Measurements from ENCODE around the gene KCNAB3.
"Not testable (repeated sequence)": the region's sequence is repeated elsewhere in the genome, so short reads cannot be mapped to it uniquely, and the experiment has no call there.

KCNAB3 gene

DNA sequence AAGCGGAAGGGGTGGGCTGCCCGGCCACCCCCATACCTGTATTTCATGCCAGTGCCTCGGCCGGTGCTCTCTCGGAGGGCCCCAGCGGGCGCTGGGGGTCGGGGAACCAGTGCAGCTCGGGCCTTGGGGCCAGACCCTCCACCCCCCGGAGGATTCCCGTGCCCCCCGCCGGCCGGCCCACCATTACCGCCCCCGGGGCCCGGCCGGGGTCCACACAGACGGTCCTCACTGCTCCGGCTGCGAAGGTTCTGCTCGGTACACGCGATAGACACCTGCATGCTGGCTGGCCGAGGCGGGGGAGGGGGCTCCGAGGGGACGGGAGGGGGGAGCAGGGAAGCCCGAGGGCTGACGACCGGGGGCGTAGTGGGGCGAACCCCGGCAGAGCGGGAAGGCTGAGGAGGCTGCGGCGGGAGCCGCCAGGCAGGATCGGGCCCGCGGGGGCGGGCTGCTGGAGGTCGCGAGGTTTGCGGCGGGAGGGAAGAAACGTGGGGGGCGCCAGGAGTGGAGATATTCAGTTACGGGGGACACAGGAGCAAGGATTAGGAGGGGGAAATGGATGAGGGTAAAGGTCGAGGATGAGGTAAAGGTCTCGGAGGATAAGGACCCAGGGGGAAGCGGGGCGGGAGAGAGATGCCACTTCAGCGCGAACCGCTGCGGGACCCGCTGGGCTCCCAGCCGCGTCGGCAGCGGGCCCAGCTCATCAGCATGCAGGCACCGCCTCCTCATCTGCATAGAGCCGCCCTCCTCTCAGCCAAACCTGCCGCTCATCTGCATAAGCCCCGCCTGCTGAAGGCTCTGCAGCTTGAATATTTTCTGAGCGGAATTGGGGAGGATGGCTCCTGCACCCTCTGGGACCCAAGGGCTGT, at the start of gene KCNAB3:
Gene KCNAB3, minus strand, starts transcription at position 699 of the 866 bp plus-strand sequence. Its CDS starts 421 bp downstream, at position 278.
- peak; percentile 58 to 74 for DNase-seq

DNA sequence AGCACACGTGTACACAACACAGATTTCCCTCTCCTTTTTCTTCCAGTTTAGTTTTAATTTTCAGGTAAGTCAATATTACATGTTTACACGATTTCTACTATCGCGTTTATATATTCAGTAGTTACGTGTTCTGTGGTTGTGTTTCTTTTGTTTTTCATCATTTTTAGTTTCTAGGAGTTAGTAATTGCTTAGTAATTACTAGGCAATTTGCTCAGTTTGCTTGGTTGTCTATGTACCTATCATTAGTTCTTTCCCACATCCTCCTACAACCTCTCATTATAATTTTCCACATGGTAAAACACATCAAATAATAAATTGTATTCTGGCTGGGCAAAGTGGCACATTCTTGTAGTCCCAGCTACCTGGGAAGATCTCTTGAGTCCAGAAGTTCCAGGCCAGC, 48.1 kb upstream of the KCNAB3 start:
- no peak for DNase-seq

- no peak for DNase-seq
Observed at GRCh38 chr17:7977039-7977438, 47.4 kb upstream of the KCNAB3 start.

DNA sequence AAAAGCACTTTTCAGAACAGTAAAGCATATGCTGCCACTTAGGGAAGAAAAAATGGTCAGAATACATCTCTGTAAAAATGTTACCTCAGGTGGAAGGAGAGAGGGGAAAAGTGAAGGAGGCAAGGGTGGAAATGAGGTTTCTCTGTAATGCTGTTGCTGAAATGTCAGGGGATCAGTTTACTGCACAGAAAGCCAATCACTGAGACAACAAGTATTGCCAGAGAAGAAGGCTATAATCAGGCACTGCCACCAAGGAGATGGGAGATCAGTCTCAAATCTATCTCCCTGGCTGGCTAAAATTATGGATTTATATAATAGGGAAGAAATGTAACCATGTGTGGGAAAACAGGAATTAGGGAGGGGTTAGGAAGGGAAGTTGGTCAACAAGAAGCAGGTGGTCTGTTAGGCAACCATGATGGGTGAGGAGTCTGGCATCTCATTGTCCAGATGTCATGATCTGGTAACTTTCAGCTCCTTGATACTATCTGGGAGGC, 45.0 kb upstream of the KCNAB3 start:
- DNase-seq: no peak

GRCh38 chr17:7972131-7972785, 42.6 kb upstream of the KCNAB3 start:
- DNase-seq: no peak

DNA sequence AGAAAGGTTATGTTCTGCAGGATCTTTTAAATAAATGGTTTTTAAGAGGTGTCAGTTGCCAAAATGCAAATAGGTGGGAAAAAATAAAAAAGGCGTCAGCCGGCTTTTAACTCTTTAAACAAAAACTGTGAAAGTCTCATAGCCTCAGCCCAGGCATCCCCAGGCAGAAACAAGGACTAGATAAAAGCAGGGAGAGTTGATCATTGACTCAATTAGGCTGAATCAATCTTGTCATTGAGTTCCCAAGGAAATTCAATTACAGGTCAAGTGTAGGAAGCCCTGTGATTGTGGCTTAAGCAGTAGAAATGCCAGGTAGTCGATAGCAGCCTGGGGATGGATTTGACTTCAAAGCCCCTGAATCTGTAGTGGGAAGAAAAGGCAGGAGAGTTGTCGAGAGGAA, 42.0 kb upstream of the KCNAB3 start:
- DNase-seq: no peak

GRCh38 chr17:7969433-7969832, 39.8 kb upstream of the KCNAB3 start:
- no peak for DNase-seq

DNA sequence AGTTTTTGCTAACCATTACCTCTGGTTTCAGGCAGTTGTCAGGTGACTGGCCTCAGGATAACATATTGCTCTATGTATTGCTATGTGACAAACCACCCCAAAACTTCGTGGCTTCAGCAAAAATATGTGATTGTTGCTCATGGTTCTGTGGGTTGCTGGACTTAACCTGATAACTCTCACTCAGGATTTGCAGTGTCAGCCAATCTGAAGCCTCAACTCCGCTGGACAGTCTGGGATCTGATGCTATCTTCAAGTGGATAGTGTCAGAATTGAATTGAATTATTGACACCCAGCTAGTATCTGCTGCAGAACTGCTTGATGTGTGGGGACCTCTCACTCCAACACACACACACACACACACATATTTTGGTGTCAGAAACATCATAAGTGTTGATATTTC, 38.1 kb upstream of the KCNAB3 start:
- no peak for DNase-seq

DNA sequence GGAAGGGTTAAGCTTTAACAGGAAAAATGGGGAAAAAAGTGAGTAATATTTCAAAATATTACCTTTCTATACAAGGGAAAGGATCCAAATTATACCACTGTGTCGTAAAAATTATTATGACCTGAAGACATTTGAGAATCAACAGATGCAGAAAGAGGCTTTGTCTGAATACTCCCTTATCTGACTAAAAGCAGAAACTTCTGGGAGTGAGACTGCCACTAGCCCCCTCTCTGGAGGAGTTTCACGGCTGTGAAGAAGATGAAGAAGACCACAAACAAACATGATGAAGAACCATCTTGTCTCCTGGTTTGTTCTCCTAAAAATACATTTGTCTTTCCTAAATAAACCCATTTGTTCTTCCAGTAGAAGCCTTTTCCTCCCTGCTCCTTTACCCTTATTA, 31.8 kb upstream of the KCNAB3 start:
- no peak for DNase-seq

- DNase-seq: no peak
Observed at GRCh38 chr17:7959503-7960253, 30.0 kb upstream of the KCNAB3 start.

- DNase-seq: no peak
Observed at GRCh38 chr17:7956228-7956965, 26.7 kb upstream of the KCNAB3 start.

- no peak for DNase-seq
Observed at GRCh38 chr17:7955414-7956227, 26.0 kb upstream of the KCNAB3 start.

DNA sequence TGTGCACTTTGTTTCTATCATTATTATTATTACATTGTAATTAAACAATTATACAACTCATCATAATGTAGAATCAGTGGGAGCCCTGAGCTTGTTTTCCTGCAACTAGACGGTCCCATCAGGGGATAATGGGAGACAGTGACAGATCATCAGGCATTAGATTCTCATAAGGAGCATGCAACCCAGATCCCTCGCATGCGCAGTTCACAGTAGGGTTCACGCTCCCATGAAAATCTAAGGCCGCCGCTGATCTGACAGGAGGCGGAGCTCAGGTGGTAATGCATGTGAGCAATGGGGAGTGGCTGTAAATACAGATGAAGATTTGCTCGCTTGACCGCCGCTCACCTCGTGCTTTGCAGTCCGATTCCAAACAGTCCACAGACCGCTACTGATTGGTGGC, 23.6 kb upstream of the KCNAB3 start:
- DNase-seq: not testable (repeated sequence)

DNA sequence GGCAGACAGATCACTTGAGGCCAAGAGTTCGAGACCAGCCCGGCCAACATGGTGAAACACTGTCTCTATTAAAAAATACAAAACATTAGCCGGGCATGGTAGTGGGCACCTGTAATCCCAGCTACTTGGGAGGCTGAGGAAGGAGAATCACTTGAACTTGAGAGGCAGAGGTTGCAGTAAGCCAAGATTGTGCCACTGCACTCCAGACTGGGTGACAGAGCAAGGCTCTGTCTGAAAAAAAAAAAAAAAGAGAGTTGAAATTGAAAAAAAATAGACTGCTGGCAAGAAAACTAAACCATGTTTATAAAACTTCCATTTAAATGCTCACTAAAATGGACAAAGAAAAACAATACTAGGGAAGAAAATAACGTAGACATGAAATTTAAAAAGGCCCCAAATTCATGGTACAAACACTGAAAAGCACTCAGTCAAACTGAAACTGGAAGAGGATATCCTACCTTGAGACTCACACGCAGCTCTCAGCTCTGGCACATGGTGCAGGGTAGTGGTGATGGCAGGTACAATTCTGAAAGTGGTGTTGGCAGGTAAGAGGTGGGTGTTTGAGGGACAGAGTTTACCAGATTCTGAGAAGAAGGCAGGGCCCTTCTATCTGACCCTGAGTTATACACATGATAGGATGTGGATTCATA, 21.6 kb upstream of the KCNAB3 start:
- peak; percentile 51 to 57 for DNase-seq

- DNase-seq: no peak
Observed at GRCh38 chr17:7950578-7950977, 20.9 kb upstream of the KCNAB3 start.

- DNase-seq: no peak
Observed at GRCh38 chr17:7947651-7948050, 18.0 kb upstream of the KCNAB3 start.

DNA sequence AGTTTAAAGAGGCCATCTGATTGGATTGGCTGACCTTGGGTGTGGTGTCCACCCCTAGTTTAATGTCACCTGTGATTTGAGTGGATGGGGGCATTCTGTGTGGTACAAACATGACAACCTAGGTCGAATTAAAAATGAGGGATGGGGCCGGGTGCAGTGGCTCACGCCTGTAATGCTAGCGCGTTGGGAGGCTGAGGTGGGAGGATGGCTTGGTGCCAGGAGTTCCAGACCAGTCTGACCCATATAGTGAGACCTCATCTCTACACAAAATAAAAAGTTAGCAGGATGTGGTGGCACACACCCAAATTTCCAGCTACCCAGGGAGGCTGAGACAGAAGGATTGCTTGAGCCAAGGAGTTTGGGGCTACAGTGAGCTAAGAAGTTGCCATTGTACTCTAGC, 16.8 kb upstream of the KCNAB3 start:
- no peak for DNase-seq

DNA sequence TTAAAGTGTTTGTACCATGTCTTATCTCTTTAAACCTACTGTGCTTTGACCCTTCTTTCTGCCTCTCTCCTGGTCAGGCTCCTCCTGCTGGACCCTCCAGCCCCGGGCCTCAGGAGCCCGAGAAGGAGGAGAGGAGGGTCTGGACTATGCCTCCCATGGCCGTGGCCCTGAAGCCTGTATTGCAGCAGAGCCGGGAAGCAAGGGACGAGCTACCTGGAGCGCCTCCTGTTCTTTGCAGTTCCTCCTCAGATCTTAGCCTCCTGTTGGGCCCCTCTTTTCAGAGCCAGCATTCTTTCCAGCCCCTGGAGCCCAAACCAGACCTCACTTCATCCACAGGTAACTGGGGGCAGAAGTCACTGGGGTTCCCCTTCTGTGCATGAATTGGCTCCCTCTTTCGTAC, 16.0 kb upstream of the KCNAB3 start:
- DNase-seq: no peak

GRCh38 chr17:7944326-7944725, 14.7 kb upstream of the KCNAB3 start:
- no peak for DNase-seq

DNA sequence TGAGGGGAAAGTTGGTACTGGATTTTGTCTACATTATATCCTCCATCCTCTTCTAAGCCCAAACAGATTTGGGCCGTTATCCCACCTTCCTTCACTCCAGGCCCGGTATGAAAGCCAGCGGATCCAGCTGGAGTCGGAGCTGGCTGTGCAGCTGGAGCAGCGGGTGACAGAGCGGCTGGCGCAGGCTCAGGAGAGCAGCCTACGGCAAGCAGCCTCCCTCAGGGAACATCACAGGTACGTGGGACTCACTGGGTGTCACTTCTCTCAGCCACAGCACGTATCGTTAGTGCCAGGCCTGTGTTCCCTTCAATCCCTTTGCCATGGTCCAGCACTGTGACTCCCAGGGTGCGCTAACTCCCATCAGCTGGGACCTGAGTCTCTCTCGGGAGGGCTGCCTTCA, 13.6 kb upstream of the KCNAB3 start:
- no peak for DNase-seq

DNA sequence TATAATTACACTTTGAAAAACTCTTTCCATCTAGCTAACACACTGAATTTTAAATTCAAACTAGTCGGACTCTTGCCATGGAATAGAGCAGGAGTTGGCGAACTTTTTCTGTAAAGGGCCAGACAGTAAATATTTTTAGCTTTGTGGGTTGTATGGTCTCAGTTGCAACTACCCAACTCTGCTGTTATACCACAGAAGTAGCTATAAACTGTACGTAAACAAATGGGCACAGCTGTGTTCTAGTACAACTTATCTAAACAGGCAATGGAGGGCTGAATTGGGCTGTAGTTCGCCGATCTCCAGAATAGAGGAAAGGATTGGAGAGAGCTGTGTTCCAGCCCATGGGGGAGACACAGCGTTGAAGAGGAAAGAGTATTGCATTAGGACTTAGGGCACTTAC, 11.1 kb upstream of the KCNAB3 start:
- DNase-seq: no peak
